ENCODE data around the gene EIF2S2.

DNA sequence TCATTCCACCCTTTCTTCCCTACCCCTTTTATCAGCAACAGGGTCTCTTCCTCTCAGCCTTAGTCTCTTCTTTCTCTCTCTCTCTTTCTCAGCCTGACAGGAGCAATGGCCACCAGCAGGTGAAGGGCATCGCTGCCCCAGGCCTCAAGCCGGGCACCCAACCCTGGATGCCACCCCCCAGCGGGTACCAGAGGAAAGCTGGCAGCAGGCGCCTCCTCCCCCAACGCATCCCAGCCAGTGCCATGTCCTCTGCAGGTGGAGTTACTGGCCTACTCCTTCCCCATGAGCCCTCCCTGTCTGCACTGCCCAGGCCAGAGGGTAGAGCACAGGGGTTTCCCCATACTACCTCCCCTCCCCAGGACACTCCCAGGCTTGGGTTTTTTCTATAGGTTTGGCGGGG lies 32.2 kb downstream of the EIF2S2 start:
- no peak for TF ChIP-seq POLR2A (IDR thresholded peaks at IDR 0.05)
- TF ChIP-seq, protein P1, sequence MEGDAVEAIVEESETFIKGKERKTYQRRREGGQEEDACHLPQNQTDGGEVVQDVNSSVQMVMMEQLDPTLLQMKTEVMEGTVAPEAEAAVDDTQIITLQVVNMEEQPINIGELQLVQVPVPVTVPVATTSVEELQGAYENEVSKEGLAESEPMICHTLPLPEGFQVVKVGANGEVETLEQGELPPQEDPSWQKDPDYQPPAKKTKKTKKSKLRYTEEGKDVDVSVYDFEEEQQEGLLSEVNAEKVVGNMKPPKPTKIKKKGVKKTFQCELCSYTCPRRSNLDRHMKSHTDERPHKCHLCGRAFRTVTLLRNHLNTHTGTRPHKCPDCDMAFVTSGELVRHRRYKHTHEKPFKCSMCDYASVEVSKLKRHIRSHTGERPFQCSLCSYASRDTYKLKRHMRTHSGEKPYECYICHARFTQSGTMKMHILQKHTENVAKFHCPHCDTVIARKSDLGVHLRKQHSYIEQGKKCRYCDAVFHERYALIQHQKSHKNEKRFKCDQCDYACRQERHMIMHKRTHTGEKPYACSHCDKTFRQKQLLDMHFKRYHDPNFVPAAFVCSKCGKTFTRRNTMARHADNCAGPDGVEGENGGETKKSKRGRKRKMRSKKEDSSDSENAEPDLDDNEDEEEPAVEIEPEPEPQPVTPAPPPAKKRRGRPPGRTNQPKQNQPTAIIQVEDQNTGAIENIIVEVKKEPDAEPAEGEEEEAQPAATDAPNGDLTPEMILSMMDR (IDR thresholded peaks at IDR 0.05), result no peak
